GM19397 (cell line): Measurements from ENCODE around the gene ABLIM2.
A peak's percentile ranks its signal among the peaks of the same experiment; 100 is the strongest.

Experiments
- ATAC-seq: cut with Tn5 transposase; IDR thresholded peaks from one replicate; pipeline ENCODE4 v1.9.1; 2021; ENCODE audit warnings: mild to moderate bottlenecking, moderate library complexity; ENCODE audit not compliant: unreplicated experiment

ABLIM2 gene

GRCh38 chr4:8177552-8177951 lies 18.9 kb upstream of the ABLIM2 start:
- no peak for ATAC-seq

- ATAC-seq, result peak; percentile 58
Measured at GRCh38 chr4:8176547-8177399, 18.2 kb upstream of the ABLIM2 start.

GRCh38 chr4:8175686-8176085 lies 17.1 kb upstream of the ABLIM2 start:
- ATAC-seq, result no peak

GRCh38 chr4:8174970-8175369 lies 16.4 kb upstream of the ABLIM2 start:
- ATAC-seq, result no peak

GRCh38 chr4:8173492-8174242 lies 15.1 kb upstream of the ABLIM2 start:
- no peak for ATAC-seq

GRCh38 chr4:8171984-8172924 lies 13.6 kb upstream of the ABLIM2 start:
- no peak for ATAC-seq

- ATAC-seq, result no peak
Measured at GRCh38 chr4:8171266-8171665, 12.7 kb upstream of the ABLIM2 start.

GRCh38 chr4:8170341-8170740 lies 11.7 kb upstream of the ABLIM2 start:
- no peak for ATAC-seq

- no peak for ATAC-seq
Measured at GRCh38 chr4:8169763-8170162, 11.2 kb upstream of the ABLIM2 start.

GRCh38 chr4:8168832-8169598 lies 10.4 kb upstream of the ABLIM2 start:
- no peak for ATAC-seq

- ATAC-seq, result no peak
Measured at GRCh38 chr4:8168232-8168631, 9.6 kb upstream of the ABLIM2 start.

GRCh38 chr4:8167815-8168214 lies 9.2 kb upstream of the ABLIM2 start:
- ATAC-seq, result no peak

- no peak for ATAC-seq
Measured at GRCh38 chr4:8167291-8167690, 8.7 kb upstream of the ABLIM2 start.

- ATAC-seq, result no peak
Measured at GRCh38 chr4:8165374-8165896, 6.8 kb upstream of the ABLIM2 start.

- no peak for ATAC-seq
Measured at GRCh38 chr4:8164687-8165086, 6.1 kb upstream of the ABLIM2 start.

GRCh38 chr4:8164194-8164565 lies 5.6 kb upstream of the ABLIM2 start:
- no peak for ATAC-seq

GRCh38 chr4:8163436-8164193 lies 5.0 kb upstream of the ABLIM2 start:
- no peak for ATAC-seq

GRCh38 chr4:8163026-8163425 lies 4.4 kb upstream of the ABLIM2 start:
- ATAC-seq, result no peak

GRCh38 chr4:8162625-8163024 lies 4.0 kb upstream of the ABLIM2 start:
- no peak for ATAC-seq
